ENCODE results near the gene BNIP2.

- TF ChIP-seq, protein P1, sequence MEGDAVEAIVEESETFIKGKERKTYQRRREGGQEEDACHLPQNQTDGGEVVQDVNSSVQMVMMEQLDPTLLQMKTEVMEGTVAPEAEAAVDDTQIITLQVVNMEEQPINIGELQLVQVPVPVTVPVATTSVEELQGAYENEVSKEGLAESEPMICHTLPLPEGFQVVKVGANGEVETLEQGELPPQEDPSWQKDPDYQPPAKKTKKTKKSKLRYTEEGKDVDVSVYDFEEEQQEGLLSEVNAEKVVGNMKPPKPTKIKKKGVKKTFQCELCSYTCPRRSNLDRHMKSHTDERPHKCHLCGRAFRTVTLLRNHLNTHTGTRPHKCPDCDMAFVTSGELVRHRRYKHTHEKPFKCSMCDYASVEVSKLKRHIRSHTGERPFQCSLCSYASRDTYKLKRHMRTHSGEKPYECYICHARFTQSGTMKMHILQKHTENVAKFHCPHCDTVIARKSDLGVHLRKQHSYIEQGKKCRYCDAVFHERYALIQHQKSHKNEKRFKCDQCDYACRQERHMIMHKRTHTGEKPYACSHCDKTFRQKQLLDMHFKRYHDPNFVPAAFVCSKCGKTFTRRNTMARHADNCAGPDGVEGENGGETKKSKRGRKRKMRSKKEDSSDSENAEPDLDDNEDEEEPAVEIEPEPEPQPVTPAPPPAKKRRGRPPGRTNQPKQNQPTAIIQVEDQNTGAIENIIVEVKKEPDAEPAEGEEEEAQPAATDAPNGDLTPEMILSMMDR (IDR thresholded peaks at IDR 0.05), result no peak
- no peak for TF ChIP-seq POLR2AphosphoS5 (IDR thresholded peaks at IDR 0.05; ENCODE audit: insufficient read depth in 1 of 2, low read depth in 1 of 2)
Observed at GRCh38 chr15:59622289-59622688, 66.8 kb downstream of the BNIP2 start.
